GM21528 (cell line): ENCODE measurements around the gene FAM25G.
"Not testable (repeated sequence)": the region's sequence is repeated elsewhere in the genome, so short reads cannot be mapped to it uniquely, and the experiment has no call there.

Experiments
- ATAC-seq: cut with Tn5 transposase; IDR thresholded peaks from one replicate; pipeline ENCODE4 v1.9.1; 2021; ENCODE audit warnings: mild to moderate bottlenecking, moderate library complexity; ENCODE audit not compliant: unreplicated experiment, low FRiP score

Gene FAM25G

GRCh38 chr10:47491600-47491999 is at the start of gene FAM25G:
Gene FAM25G (minus strand): TSS chr10:47491700. CDS start chr10:47491674, 26 bp downstream.
- ATAC-seq: not testable (repeated sequence)

GRCh38 chr10:47536430-47536829 is 44.9 kb upstream of the FAM25G start:
- not testable (repeated sequence) for ATAC-seq

- not testable (repeated sequence) for ATAC-seq
Measured at GRCh38 chr10:47523475-47523874, 32.0 kb upstream of the FAM25G start, which contains the start of gene AGAP9. Gene AGAP9 (minus strand): TSS chr10:47523638. CDS start chr10:47523526, 112 bp downstream.

GRCh38 chr10:47502313-47502712 is 10.8 kb upstream of the FAM25G start:
- ATAC-seq: not testable (repeated sequence)

GRCh38 chr10:47494226-47494625 is 2.7 kb upstream of the FAM25G start:
- not testable (repeated sequence) for ATAC-seq

GRCh38 chr10:47489630-47490029 is 1.9 kb downstream of the FAM25G start:
- not testable (repeated sequence) for ATAC-seq

GRCh38 chr10:47485943-47486342 is 5.6 kb downstream of the FAM25G start:
- ATAC-seq: not testable (repeated sequence)

- not testable (repeated sequence) for ATAC-seq
Measured at GRCh38 chr10:47484786-47485185, 6.7 kb downstream of the FAM25G start.

GRCh38 chr10:47483923-47484322 is 7.6 kb downstream of the FAM25G start, which contains the start of gene ANXA8:
Gene ANXA8 (minus strand): TSS chr10:47484115. CDS start chr10:47483933, 182 bp downstream.
- ATAC-seq: not testable (repeated sequence)

- not testable (repeated sequence) for ATAC-seq
Measured at GRCh38 chr10:47482367-47482766, 9.1 kb downstream of the FAM25G start.

GRCh38 chr10:47481768-47482181 is 9.7 kb downstream of the FAM25G start:
- ATAC-seq: not testable (repeated sequence)

- ATAC-seq: not testable (repeated sequence)
Measured at GRCh38 chr10:47481182-47481766, 10.2 kb downstream of the FAM25G start.

GRCh38 chr10:47480133-47480532 is 11.4 kb downstream of the FAM25G start:
- ATAC-seq: not testable (repeated sequence)

GRCh38 chr10:47478114-47478513 is 13.4 kb downstream of the FAM25G start:
- ATAC-seq: not testable (repeated sequence)

- not testable (repeated sequence) for ATAC-seq
Measured at GRCh38 chr10:47477078-47477477, 14.4 kb downstream of the FAM25G start.

- not testable (repeated sequence) for ATAC-seq
Measured at GRCh38 chr10:47475101-47475500, 16.4 kb downstream of the FAM25G start.

GRCh38 chr10:47473516-47473915 is 18.0 kb downstream of the FAM25G start:
- not testable (repeated sequence) for ATAC-seq

GRCh38 chr10:47472647-47473046 is 18.9 kb downstream of the FAM25G start:
- not testable (repeated sequence) for ATAC-seq

GRCh38 chr10:47472072-47472471 is 19.4 kb downstream of the FAM25G start:
- ATAC-seq: not testable (repeated sequence)

- ATAC-seq: not testable (repeated sequence)
Measured at GRCh38 chr10:47468731-47469528, 22.6 kb downstream of the FAM25G start.

- ATAC-seq: not testable (repeated sequence)
Measured at GRCh38 chr10:47467957-47468356, 23.5 kb downstream of the FAM25G start.
